ENCODE data around the gene LOX.

DNA sequence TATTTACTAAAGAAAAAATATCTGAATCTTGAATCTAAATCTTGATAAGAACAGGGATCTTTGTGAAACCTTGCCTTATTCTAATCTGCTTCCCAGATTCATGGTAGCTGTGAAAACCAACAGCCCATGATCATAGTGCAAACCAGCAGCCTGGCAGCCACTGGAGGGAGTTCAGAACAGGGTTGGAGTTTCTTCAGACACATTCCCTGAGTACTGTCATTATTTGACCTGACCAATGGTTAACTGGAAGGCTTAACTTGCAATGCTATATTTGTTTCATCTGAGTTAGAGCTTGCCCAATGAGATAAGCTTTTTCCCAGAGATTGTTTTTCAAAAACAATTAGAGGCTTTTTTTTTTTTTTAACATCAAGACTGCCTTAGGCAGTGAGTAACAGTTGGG is 47.8 kb downstream of the LOX start:
- TF ChIP-seq TAF1 (IDR thresholded peaks at IDR 0.05; ENCODE audit: borderline replicate concordance, insufficient read depth, low read length) (no peak), POLR2AphosphoS5 (IDR thresholded peaks at IDR 0.05; ENCODE audit: low read depth, low read length) (no peak)
- TF ChIP-seq, protein P1, sequence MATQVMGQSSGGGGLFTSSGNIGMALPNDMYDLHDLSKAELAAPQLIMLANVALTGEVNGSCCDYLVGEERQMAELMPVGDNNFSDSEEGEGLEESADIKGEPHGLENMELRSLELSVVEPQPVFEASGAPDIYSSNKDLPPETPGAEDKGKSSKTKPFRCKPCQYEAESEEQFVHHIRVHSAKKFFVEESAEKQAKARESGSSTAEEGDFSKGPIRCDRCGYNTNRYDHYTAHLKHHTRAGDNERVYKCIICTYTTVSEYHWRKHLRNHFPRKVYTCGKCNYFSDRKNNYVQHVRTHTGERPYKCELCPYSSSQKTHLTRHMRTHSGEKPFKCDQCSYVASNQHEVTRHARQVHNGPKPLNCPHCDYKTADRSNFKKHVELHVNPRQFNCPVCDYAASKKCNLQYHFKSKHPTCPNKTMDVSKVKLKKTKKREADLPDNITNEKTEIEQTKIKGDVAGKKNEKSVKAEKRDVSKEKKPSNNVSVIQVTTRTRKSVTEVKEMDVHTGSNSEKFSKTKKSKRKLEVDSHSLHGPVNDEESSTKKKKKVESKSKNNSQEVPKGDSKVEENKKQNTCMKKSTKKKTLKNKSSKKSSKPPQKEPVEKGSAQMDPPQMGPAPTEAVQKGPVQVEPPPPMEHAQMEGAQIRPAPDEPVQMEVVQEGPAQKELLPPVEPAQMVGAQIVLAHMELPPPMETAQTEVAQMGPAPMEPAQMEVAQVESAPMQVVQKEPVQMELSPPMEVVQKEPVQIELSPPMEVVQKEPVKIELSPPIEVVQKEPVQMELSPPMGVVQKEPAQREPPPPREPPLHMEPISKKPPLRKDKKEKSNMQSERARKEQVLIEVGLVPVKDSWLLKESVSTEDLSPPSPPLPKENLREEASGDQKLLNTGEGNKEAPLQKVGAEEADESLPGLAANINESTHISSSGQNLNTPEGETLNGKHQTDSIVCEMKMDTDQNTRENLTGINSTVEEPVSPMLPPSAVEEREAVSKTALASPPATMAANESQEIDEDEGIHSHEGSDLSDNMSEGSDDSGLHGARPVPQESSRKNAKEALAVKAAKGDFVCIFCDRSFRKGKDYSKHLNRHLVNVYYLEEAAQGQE (IDR thresholded peaks at IDR 0.05; ENCODE audit: insufficient read depth in 1 of 2, low read depth in 2 of 2, low read length in 2 of 2), result no peak

Measured in PFSK-1 (cell line).